LNCaP clone FGC (cell line): ENCODE results near the gene WNT3A.

Source experiments
- DNase-seq: peaks from one replicate; pipeline ENCODE4 v3.0.0-alpha.2; 2011; ENCODE audit warnings: low read depth
- H3K4me3 ChIP-seq: 2 replicates; pipeline ENCODE4 v1.5.1; 2011; ENCODE audit warnings: mild to moderate bottlenecking, low read depth, low read length, control low read depth
- TF ChIP-seq, protein P1 (sequence below): IDR thresholded peaks from 2 replicates; pipeline ENCODE4 v1.5.1; 2012; ENCODE audit warnings: mild to moderate bottlenecking; ENCODE audit not compliant: control insufficient read depth, insufficient read depth; ENCODE audit errors: extremely low read depth

The WNT3A gene

GRCh38 chr1:228097333-228098081 lies 90.7 kb downstream of the WNT3A start:
- no peak overlapping the region for H3K4me3 ChIP-seq
- no peak for DNase-seq
- TF ChIP-seq, protein P1, sequence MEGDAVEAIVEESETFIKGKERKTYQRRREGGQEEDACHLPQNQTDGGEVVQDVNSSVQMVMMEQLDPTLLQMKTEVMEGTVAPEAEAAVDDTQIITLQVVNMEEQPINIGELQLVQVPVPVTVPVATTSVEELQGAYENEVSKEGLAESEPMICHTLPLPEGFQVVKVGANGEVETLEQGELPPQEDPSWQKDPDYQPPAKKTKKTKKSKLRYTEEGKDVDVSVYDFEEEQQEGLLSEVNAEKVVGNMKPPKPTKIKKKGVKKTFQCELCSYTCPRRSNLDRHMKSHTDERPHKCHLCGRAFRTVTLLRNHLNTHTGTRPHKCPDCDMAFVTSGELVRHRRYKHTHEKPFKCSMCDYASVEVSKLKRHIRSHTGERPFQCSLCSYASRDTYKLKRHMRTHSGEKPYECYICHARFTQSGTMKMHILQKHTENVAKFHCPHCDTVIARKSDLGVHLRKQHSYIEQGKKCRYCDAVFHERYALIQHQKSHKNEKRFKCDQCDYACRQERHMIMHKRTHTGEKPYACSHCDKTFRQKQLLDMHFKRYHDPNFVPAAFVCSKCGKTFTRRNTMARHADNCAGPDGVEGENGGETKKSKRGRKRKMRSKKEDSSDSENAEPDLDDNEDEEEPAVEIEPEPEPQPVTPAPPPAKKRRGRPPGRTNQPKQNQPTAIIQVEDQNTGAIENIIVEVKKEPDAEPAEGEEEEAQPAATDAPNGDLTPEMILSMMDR: no peak

DNA sequence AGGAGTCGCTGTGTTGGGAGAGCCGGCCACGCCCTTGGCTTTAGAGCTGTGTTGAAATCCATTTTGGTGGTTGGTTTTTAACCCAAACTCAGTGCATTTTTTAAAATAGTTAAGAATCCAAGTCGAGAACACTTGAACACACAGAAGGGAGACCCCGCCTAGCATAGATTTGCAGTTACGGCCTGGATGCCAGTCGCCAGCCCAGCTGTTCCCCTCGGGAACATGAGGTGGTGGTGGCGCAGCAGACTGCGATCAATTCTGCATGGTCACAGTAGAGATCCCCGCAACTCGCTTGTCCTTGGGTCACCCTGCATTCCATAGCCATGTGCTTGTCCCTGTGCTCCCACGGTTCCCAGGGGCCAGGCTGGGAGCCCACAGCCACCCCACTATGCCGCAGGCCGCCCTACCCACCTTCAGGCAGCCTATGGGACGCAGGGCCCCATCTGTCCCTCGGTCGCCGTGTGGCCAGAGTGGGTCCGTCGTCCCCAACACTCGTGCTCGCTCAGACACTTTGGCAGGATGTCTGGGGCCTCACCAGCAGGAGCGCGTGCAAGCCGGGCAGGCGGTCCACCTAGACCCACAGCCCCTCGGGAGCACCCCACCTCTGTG lies 91.6 kb downstream of the WNT3A start:
- TF ChIP-seq, protein P1: no peak
- no peak for DNase-seq
- H3K4me3 ChIP-seq: no peak overlapping the region

DNA sequence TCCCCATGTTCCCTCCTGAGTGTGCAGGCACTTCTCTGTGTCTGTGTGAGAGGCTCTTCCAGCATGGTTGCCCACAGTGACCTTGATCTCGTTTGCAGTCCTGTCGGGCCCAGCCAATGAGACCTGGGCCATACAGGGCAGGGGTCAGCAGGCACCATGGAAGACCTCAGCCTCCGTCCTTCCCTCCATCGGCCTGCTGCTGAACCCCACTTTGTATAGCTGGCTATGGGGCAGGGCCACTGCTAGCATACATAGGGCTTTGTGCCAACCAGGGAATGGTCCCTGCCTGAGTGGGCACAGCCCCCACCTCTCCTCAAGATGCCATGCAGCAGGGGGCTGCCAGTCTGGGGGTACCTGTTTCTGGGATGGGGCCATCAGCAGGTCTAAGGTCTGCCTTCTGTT lies 92.5 kb downstream of the WNT3A start:
- no peak overlapping the region for H3K4me3 ChIP-seq
- TF ChIP-seq, protein P1: no peak
- no peak for DNase-seq

GRCh38 chr1:228100822-228101613 lies 94.2 kb downstream of the WNT3A start:
- DNase-seq: no peak
- H3K4me3 ChIP-seq: peak overlapping the region; percentile 87
- TF ChIP-seq, protein P1: no peak

- H3K4me3 ChIP-seq: peak overlapping the region; percentile 87
- DNase-seq: no peak
- TF ChIP-seq, protein P1: no peak
Measured at GRCh38 chr1:228101614-228101993, 94.8 kb downstream of the WNT3A start.

GRCh38 chr1:228101994-228102790 lies 95.4 kb downstream of the WNT3A start:
- no peak for DNase-seq
- peak overlapping the region; percentile 87 for H3K4me3 ChIP-seq
- TF ChIP-seq, protein P1: peak; percentile 28; the same call in 1 of the 2 replicates
